ENCODE measurements around the gene RASSF7. TPM values are rescaled to one million over a fixed set of nuclear protein-coding genes. Genes with fewer than 3 reads are reported as not detected.

RASSF7 gene
- total and polyA plus RNA-seq, 10 of the 15 experiments (the other 5 are each of a cell fraction or from before 2014, with no cell fraction given), result 0.39 to 29.7 (median 13.2) TPM

GRCh38 chr11:601573-602245 lies 40.9 kb downstream of the RASSF7 start:
- intact Hi-C loops (cut with micrococcal nuclease; ENCODE audit: unreplicated experiment), result no loop called here
- FAIRE-seq (no peak), DNase-seq (ENCODE audit: low read depth, low spot score) (no peak), ATAC-seq (no peak)
- H4K20me1 ChIP-seq (ENCODE audit: control insufficient read depth, insufficient read depth), result no peaks in the 10 kb centered on the region; the same call in 1 of the 2 replicates
- no peaks in the 10 kb centered on the region for H3K27me3 ChIP-seq (replicated peaks in 1 of 2; ENCODE audit: control insufficient read depth in 2 of 2, insufficient read depth in 2 of 2, low read length in 1 of 2)
- in situ Hi-C loops (cut with MboI), result no loop called here
- H3K9ac ChIP-seq (ENCODE audit: control insufficient read depth, insufficient read depth, low read length), result no peak overlapping the region
- H3K4me2 ChIP-seq (ENCODE audit: control insufficient read depth, insufficient read depth), result no peak overlapping the region
- SMC1A ChIA-PET (ENCODE audit: uncharacterized antibody, unreplicated experiment), result interaction anchor here (0.9 to 1.2 kb wide), 2 partner anchors 57 to 123 kb away, joined by 3 read pairs; no protein-coding TSS in a partner anchor
- RAD21 ChIA-PET (ENCODE audit: unreplicated experiment), result no interaction called here
- no peaks in the 10 kb centered on the region for H3K79me2 ChIP-seq (ENCODE audit: control insufficient read depth, insufficient read depth, low read length)
- no peaks in the 10 kb centered on the region for H3K9me3 ChIP-seq (replicated peaks; ENCODE audit: control insufficient read depth, insufficient read depth, low read length)
- POLR2A ChIA-PET, result no interaction called here
- WGBS (ENCODE audit: insufficient coverage, insufficient replicate concordance, low lambda C conversion rate, missing lambda C conversion rate), result 95% methylated on average over 22 of the region's 23 CpGs
- H3K4me1 ChIP-seq (ENCODE audit: control insufficient read depth, insufficient read depth, low read length), result no peaks in the 10 kb centered on the region
- CTCF ChIA-PET, result no interaction called here
- no peak overlapping the region for H3K4me3 ChIP-seq
- peaks cover 13 to 56% of the 10 kb centered on the region in 2 experiments; a peak in 3 of 4 replicates for H3K36me3 ChIP-seq (ENCODE audit: control insufficient read depth in 2 of 2, insufficient read depth in 2 of 2, low read length in 1 of 2)
- TSS peak; percentile 45 for BruUV-seq (replicated peaks)
- H2AFZ ChIP-seq (ENCODE audit: control insufficient read depth, low read depth, low read length), result no peak overlapping the region
- H3K27ac ChIP-seq (ENCODE audit: control insufficient read depth, insufficient read depth), result no peak overlapping the region
- TF ChIP-seq MYB (IDR thresholded peaks at IDR 0.05; ENCODE audit: borderline replicate concordance, low read depth, low read length) (no peak), MEF2B (IDR thresholded peaks at IDR 0.05; ENCODE audit: partially characterized antibody, poor library complexity, severe bottlenecking) (no peak), ATF7 (IDR thresholded peaks at IDR 0.05; ENCODE audit: low read depth) (no peak), SUPT20H (IDR thresholded peaks at IDR 0.05; ENCODE audit: borderline replicate concordance, control insufficient read depth, low read depth, low read length) (no peak), USF1 (IDR thresholded peaks at IDR 0.05; ENCODE audit: borderline replicate concordance, extremely low read length, insufficient read depth, low read depth, low read length) (no peak), TBL1XR1 (IDR thresholded peaks at IDR 0.05; ENCODE audit: low read depth, low read length) (no peak), ZNF24 (IDR thresholded peaks at IDR 0.05) (no peak), ZBTB40 (IDR thresholded peaks at IDR 0.05; ENCODE audit: borderline replicate concordance) (no peak), ATF2 (IDR thresholded peaks at IDR 0.05; ENCODE audit: low read length) (no peak), RB1 (IDR thresholded peaks at IDR 0.05; ENCODE audit: borderline replicate concordance) (no peak), MTA2 (IDR thresholded peaks at IDR 0.05; ENCODE audit: low read depth) (no peak), BACH1 (IDR thresholded peaks at IDR 0.05; ENCODE audit: borderline replicate concordance) (no peak), SIX5 (IDR thresholded peaks at IDR 0.05; ENCODE audit: low read depth, low read length, severe bottlenecking) (no peak), STAT1 (conservative IDR thresholded peaks at IDR 0.05) (no peak)

Measured in GM12878 (cell line).